Astrocyte (in vitro differentiated cells and primary cell): ENCODE results near the gene HSF2BP. TPM values are rescaled to one million over a fixed set of nuclear protein-coding genes. Genes with fewer than 3 reads are reported as not detected.

Experiments
- DNase-seq: peaks from one replicate; pipeline ENCODE4 v3.0.0-alpha.2; 2010; ENCODE audit warnings: low read depth
- FAIRE-seq: peaks from 2 replicates; lab custom pipeline; 2011; peaks lifted over from hg19 to GRCh38; lab: Jason Lieb, UNC
- H2AFZ ChIP-seq: 2 replicates; pipeline ENCODE4 v1.6.0; 2012; ENCODE audit warnings: low read depth, low read length, inconsistent platforms
- H3K27ac ChIP-seq: 2 replicates; pipeline ENCODE4 v1.5.1; 2011; ENCODE audit warnings: low read depth, low read length, inconsistent platforms
- H3K27me3 ChIP-seq: 2 replicates; pipeline ENCODE4 v1.6.0; 2011; ENCODE audit warnings: low read length, inconsistent platforms; ENCODE audit not compliant: insufficient read depth
- H3K36me3 ChIP-seq: 2 replicates; pipeline ENCODE4 v1.5.1; 2011; ENCODE audit warnings: low read length, inconsistent platforms; ENCODE audit not compliant: insufficient read depth
- H3K4me1 ChIP-seq: 2 replicates; pipeline ENCODE4 v1.5.1; 2011; ENCODE audit warnings: low read length, inconsistent platforms; ENCODE audit not compliant: insufficient read depth
- H3K4me2 ChIP-seq: 2 replicates; pipeline ENCODE4 v1.6.0; 2012; ENCODE audit warnings: low read length, inconsistent platforms
- H3K4me3 ChIP-seq: 2 replicates; pipeline ENCODE4 v1.5.1; 2011; ENCODE audit warnings: low read depth, mild to moderate bottlenecking, low read length, inconsistent platforms; ENCODE audit not compliant: insufficient read depth
- H3K79me2 ChIP-seq: 2 replicates; pipeline ENCODE4 v1.6.0; 2012; ENCODE audit warnings: mild to moderate bottlenecking, low read length, inconsistent platforms; ENCODE audit not compliant: insufficient read depth
- H3K9ac ChIP-seq: 2 replicates; pipeline ENCODE4 v1.6.0; 2012; ENCODE audit warnings: mild to moderate bottlenecking, low read length, inconsistent platforms
- H3K9me3 ChIP-seq: 2 replicates; pipeline ENCODE4 v1.5.1; 2012; ENCODE audit warnings: low read depth, mild to moderate bottlenecking, low read length, inconsistent platforms; ENCODE audit not compliant: insufficient read depth
- H4K20me1 ChIP-seq: 2 replicates; pipeline ENCODE4 v1.6.0; 2012; ENCODE audit warnings: low read length, inconsistent platforms; ENCODE audit not compliant: insufficient read depth
- H3K27ac Mint-ChIP-seq: one replicate; pipeline ENCODE4 v1.8.0; 2021; ENCODE audit warnings: mild to moderate bottlenecking, mixed read lengths; ENCODE audit not compliant: unreplicated experiment
- H3K27me3 Mint-ChIP-seq: one replicate; pipeline ENCODE4 v1.8.0; 2021; ENCODE audit warnings: low read depth, mixed read lengths; ENCODE audit not compliant: unreplicated experiment
- H3K36me3 Mint-ChIP-seq: one replicate; pipeline ENCODE4 v1.8.0; 2021; ENCODE audit warnings: low read depth, mixed read lengths; ENCODE audit not compliant: unreplicated experiment
- H3K4me1 Mint-ChIP-seq: one replicate; pipeline ENCODE4 v1.8.0; 2021; ENCODE audit warnings: low read depth, mixed read lengths; ENCODE audit not compliant: unreplicated experiment
- H3K4me3 Mint-ChIP-seq: one replicate; pipeline ENCODE4 v1.8.0; 2021; ENCODE audit warnings: mild to moderate bottlenecking, moderate library complexity, mixed read lengths; ENCODE audit not compliant: unreplicated experiment
- H3K9me3 Mint-ChIP-seq: one replicate; pipeline ENCODE4 v1.8.0; 2021; ENCODE audit warnings: mild to moderate bottlenecking, mixed read lengths; ENCODE audit not compliant: unreplicated experiment
- CTCF ChIP-seq: IDR thresholded peaks from 2 replicates; pipeline ENCODE4 v1.5.1; 2011; ENCODE audit warnings: low read depth, mild to moderate bottlenecking, inconsistent platforms, low read length, moderate library complexity; ENCODE audit not compliant: insufficient read depth
- EZH2 ChIP-seq: IDR thresholded peaks from 2 replicates; pipeline ENCODE4 v1.6.1; 2012; ENCODE audit warnings: mild to moderate bottlenecking, low read length, inconsistent platforms; ENCODE audit not compliant: insufficient read depth
- total RNA-seq: library from RNA; stranded (reverse); gene quantifications from 2 replicates; pipeline ENCODE4 v1.2.1, GENCODE V29; 2021

The HSF2BP gene
- total RNA-seq, 1 donor from 2014 or later, result 3.2 TPM

DNA sequence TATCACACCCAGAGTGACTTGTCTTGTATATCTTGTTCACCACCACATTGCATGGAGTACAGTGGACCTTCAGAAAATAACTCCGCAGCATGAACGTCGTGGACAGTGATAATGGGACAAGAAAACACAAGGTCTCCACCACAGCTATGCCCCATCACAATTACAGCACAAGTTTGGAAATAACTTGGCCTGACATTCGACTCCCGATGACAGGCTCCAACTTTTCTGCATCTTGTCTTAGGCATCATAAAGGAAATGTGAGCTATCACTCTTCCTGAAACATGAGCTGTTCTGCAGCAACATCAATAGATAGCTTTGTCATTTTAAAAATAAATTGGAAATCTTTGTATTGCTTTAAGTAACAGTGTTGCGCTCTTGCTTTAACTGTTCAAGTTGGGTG, 3.0 kb upstream of the HSF2BP start:
- Histone ChIP-seq H3K9ac (no peak overlapping the region), H3K27me3 (no peaks in the 10 kb centered on the region), H3K4me1 (peaks cover 7% of the 10 kb centered on the region), H2AFZ (no peak overlapping the region), H4K20me1 (peaks cover 37% of the 10 kb centered on the region), H3K36me3 (peaks cover 6% of the 10 kb centered on the region), H3K79me2 (peaks cover 75% of the 10 kb centered on the region), H3K9me3 (no peaks in the 10 kb centered on the region), H3K4me3 (no peak overlapping the region), H3K27ac (no peak overlapping the region), H3K4me2 (no peak overlapping the region)
- Mint-ChIP-seq H3K27me3 (no peaks in the 10 kb centered on the region), H3K27ac (no peak overlapping the region), H3K4me1 (peaks cover 14% of the 10 kb centered on the region), H3K9me3 (no peaks in the 10 kb centered on the region), H3K36me3 (peaks cover 14% of the 10 kb centered on the region), H3K4me3 (no peak overlapping the region)
- DNase-seq, result no peak
- TF ChIP-seq CTCF (no peak), EZH2 (no peak)
- no peak for FAIRE-seq

GRCh38 chr21:43658769-43659135, 536 bp downstream of the HSF2BP start:
- peak overlapping the region; percentile 93 for H2AFZ ChIP-seq
- Mint-ChIP-seq H3K27me3 (no peaks in the 10 kb centered on the region), H3K27ac (peak overlapping the region; percentile 86), H3K4me1 (peaks cover 24% of the 10 kb centered on the region), H3K36me3 (peaks cover 8% of the 10 kb centered on the region), H3K9me3 (no peaks in the 10 kb centered on the region), H3K4me3 (peak overlapping the region; percentile 75)
- H4K20me1 ChIP-seq, result peaks cover 15% of the 10 kb centered on the region
- FAIRE-seq (no peak), DNase-seq (no peak)
- no peak for TF ChIP-seq CTCF
- TF ChIP-seq EZH2, result no peak
- H3K27me3 ChIP-seq, result no peaks in the 10 kb centered on the region
- peaks cover 39% of the 10 kb centered on the region for H3K79me2 ChIP-seq
- peak overlapping the region; percentile 88 for H3K4me3 ChIP-seq
- H3K9ac ChIP-seq, result peak overlapping the region; percentile 93
- peaks cover 1% of the 10 kb centered on the region for H3K36me3 ChIP-seq
- H3K4me1 ChIP-seq, result peaks cover 19% of the 10 kb centered on the region
- H3K27ac ChIP-seq, result peak overlapping the region; percentile 87
- no peaks in the 10 kb centered on the region for H3K9me3 ChIP-seq
- H3K4me2 ChIP-seq, result peak overlapping the region; percentile 96

DNA sequence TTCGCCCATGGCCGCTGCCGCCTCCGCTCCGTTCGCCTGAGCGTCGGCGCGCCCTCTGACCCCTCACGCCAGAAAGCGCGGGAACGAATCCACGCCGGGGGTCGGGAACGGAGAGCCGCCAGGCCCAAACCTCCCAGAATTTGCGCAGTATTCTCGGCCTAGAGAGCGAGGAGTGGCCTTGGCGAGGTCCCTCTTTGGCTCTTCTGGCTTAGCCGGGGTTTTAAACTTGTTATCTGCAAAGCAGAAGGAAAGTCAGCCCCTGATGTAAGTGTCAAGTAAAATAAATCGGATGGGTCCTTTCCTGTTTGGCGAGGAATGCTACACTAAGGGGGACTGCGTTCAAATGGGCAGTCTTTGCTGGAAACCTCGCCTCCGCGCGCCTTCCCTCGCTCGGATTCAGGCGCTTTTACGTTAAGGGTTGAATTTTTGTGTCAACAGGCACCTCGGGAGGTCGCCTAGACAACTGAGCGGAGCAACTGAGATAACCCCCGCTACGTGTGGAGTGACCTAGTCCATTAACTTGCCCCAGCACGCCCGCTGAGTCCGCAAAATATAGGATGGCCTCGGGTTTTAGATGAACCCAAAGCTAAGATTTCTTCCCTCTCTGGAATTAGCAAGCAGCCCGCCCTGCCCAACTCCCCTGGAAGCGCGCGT, 1.1 kb downstream of the HSF2BP start:
- Histone ChIP-seq H2AFZ (no peak overlapping the region), H4K20me1 (peaks cover 15% of the 10 kb centered on the region), H3K9me3 (no peaks in the 10 kb centered on the region), H3K27ac (no peak overlapping the region), H3K4me1 (peaks cover 19% of the 10 kb centered on the region), H3K4me2 (no peak overlapping the region), H3K4me3 (no peak overlapping the region), H3K27me3 (no peaks in the 10 kb centered on the region), H3K9ac (no peak overlapping the region), H3K79me2 (peaks cover 38% of the 10 kb centered on the region), H3K36me3 (no peaks in the 10 kb centered on the region)
- peaks cover 7% of the 10 kb centered on the region for H3K36me3 Mint-ChIP-seq
- H3K27me3 Mint-ChIP-seq, result no peaks in the 10 kb centered on the region
- no peak for FAIRE-seq
- peaks cover 24% of the 10 kb centered on the region for H3K4me1 Mint-ChIP-seq
- no peak for DNase-seq
- H3K27ac Mint-ChIP-seq, result no peak overlapping the region
- TF ChIP-seq CTCF (no peak), EZH2 (no peak)
- no peaks in the 10 kb centered on the region for H3K9me3 Mint-ChIP-seq
- H3K4me3 Mint-ChIP-seq, result no peak overlapping the region
